GM12873 (cell line): ENCODE data around the gene PLOD2.

ENCODE experiments used
- TF ChIP-seq, protein P1 (sequence below): IDR thresholded peaks from 2 replicates; pipeline ENCODE4 v1.5.1; 2012; ENCODE audit warnings: low read depth, mild to moderate bottlenecking, moderate library complexity, low read length, control low read depth; ENCODE audit not compliant: insufficient read depth; ENCODE audit errors: missing control alignments

PLOD2 gene

DNA sequence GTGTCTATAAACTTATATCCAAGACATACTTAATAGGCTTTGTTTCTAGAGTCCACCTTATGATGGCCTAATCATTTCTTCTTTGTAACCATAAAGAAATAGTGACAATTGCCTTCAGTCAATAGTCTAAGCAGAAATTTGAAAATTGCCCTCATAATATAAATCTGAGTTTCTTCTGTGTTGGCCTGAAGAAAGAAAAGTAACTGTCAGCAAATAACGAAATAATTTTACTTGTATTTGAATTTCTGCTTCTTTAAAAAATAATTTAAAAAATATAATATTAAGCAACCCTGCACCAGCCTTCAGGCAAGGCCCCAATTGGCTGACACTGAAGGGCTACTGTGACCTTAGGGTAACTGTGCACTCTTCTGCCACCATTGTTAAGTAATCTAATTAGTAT, 113.5 kb downstream of the PLOD2 start:
- TF ChIP-seq, protein P1, sequence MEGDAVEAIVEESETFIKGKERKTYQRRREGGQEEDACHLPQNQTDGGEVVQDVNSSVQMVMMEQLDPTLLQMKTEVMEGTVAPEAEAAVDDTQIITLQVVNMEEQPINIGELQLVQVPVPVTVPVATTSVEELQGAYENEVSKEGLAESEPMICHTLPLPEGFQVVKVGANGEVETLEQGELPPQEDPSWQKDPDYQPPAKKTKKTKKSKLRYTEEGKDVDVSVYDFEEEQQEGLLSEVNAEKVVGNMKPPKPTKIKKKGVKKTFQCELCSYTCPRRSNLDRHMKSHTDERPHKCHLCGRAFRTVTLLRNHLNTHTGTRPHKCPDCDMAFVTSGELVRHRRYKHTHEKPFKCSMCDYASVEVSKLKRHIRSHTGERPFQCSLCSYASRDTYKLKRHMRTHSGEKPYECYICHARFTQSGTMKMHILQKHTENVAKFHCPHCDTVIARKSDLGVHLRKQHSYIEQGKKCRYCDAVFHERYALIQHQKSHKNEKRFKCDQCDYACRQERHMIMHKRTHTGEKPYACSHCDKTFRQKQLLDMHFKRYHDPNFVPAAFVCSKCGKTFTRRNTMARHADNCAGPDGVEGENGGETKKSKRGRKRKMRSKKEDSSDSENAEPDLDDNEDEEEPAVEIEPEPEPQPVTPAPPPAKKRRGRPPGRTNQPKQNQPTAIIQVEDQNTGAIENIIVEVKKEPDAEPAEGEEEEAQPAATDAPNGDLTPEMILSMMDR, result no peak

DNA sequence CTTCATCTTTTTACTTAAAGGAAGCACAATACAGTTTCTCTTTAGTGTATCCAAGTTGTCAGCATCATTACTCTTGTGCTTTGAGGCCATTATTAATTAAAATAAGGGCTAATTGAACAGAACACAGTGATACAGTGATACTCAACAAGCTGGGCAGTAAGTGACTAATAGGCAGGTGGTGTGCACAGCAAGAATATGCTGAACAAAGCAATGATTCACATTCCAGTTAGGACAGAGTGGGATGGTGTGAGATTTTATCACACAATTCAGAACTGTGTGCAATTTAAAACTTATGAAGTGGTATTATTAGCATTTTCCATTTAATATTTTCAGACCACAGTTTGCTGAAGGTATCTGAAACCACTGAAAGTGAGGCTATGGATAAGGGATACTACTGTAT, 116.9 kb downstream of the PLOD2 start:
- TF ChIP-seq, protein P1, result no peak

DNA sequence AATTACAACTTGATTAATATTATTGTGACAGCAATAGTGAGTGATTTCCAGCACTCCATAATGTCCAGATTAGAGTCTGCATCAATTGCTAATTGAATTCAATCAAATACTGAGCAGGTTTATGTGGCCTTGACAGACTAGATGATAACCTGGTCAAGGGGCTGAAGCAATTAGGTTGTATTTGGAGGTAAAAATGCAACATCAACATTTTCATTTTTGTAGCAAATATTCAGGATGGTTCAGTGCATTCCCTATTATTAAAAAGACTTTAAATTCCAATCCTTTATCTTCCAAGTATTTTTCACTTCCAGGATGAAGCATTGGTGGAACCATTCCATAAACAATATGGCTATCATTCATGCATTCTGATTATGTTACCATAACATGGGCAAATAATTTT, 120.4 kb downstream of the PLOD2 start:
- TF ChIP-seq, protein P1, result no peak

DNA sequence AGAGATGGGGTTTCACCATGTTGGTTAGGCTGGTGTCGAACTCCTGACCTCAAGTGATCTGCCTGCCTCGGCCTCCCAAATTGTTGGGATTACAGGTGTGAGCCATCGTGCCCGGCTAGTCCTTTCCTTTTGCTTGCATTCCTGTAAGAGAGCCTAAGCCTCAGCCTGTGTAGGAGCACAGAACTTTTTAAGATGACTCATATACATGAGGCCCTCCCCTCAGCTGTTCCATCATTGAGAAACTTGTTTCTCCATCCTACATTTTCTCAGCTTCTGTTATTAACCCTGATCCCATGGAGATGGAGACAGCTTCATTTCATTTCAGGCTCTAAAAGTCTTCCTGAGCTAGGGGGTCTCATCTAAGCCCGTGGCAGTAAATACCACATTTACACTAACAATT, 123.3 kb downstream of the PLOD2 start:
- TF ChIP-seq, protein P1, result no peak

DNA sequence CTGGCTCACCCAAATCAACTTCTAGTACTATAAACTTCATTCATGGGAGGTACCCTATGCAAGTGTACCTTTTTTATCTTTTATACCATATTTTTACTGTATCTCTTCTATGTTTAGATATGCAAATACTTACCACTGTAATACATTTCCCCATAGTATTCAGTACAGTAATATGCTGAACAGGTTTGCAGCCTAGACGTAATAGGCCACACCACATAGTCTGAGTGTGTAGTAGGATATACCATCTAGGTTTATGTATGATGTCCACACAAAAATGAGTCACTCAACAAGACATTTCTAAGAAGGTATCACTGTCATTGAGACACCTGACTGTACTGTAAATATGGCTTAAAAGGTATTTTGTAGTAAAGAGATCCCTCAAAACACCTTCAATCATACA, 124.7 kb downstream of the PLOD2 start:
- TF ChIP-seq, protein P1, result no peak

DNA sequence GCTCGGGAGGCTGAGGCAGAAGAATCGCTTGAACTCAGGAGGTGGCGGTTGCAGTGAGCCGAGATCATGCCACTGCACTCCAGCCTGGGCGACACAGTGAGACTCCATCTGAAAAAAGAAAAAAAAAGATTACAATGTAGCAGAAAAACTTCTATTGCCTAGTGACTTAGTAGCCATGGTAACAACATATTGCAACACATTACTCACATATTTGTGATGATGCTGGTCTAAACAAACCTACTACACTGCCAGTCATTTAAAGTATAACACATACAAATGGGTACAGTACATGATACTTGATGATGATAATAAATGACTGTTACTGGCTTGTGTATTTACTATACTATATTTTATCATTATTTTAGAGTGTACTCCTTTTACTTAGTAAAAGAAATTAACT, 125.6 kb downstream of the PLOD2 start:
- TF ChIP-seq, protein P1, result no peak

DNA sequence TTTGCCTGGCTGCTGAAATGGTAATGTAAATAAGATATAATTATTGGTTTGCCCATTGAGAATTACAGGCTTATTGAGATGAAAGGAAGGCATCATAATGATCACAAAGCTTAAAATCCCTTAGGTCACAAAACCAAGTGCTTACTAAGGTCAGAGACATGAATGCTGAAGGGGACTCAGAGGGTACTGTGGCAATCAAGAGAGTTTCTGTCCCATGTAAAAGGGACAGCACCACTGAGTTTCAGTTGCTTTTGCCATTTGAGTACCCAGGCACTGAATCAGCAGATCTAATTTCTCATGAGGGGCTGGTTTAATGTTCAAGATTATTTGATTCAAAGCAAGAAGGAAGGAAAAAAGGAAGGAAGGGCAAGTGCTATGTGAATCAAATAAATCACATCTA, 127.0 kb downstream of the PLOD2 start:
- TF ChIP-seq, protein P1, result no peak
